Measurements from ENCODE around the gene MRPS23. TPM values are rescaled to one million over a fixed set of nuclear protein-coding genes. Genes with fewer than 3 reads are reported as not detected.

The MRPS23 gene
- total and polyA plus RNA-seq, 2 of the 4 experiments (the other 2 are of a cell fraction): 23.5 to 37.3 TPM

DNA sequence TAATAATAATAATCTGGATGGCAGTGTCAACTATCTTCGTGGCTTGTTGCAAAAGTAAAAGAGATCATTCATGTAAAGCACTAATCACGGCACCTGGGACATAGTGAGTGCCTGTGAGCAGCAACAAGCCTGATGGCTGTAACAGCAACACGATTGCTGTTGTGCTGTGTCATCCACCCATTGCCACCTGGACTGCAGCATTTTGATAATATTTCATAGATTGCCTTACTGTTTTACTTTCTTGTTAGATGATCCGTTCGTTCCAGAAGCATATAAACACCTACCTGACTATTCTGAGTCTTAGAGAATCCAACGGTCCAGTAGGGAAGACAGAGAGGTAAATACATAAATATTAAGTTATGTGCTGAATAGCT, 3.1 kb upstream of the MRPS23 start:
- no peaks in the 10 kb centered on the region for H3K27me3 ChIP-seq (ENCODE audit: control insufficient read depth, insufficient read depth, low read length)
- no peak overlapping the region for H2BK120ac ChIP-seq (ENCODE audit: low read depth, low read length)
- DNase-seq (no peak), ATAC-seq (ENCODE audit: low read depth) (no peak)
- H2AFZ ChIP-seq (replicated peaks; ENCODE audit: low read length, poor library complexity): no peak overlapping the region
- no peak overlapping the region for H3K4me2 ChIP-seq (ENCODE audit: low read depth, low read length)
- no peaks in the 10 kb centered on the region for H3K36me3 ChIP-seq (ENCODE audit: control insufficient read depth, insufficient read depth, low read length)
- 100% methylated on average over 1 of the region's 6 CpGs; no CpG with 5 or more reads in 1 of the 2 experiments for WGBS, 2 experiments (ENCODE audit: extremely low coverage in 2 of 2, insufficient read length in 1 of 2)
- CTCF ChIA-PET: no interaction called here
- H3K4ac ChIP-seq (ENCODE audit: low read depth, low read length): no peak overlapping the region
- intact Hi-C loops (cut with micrococcal nuclease): no loop called here
- no peak overlapping the region for H4K5ac ChIP-seq (ENCODE audit: low read depth, low read length)
- H3K23ac ChIP-seq (ENCODE audit: low read depth, low read length): no peak overlapping the region
- in situ Hi-C loops (cut with MboI; ENCODE audit: low sequenced_read_pairs): loop anchor here (25.0 kb wide), 1 partner anchor 484 kb away; the partner anchor contains the start of gene TSPOAP1
- no TSS peak for BruUV-seq (replicated peaks)
- TF ChIP-seq RFX5 (IDR thresholded peaks at IDR 0.05; ENCODE audit: low read depth, low read length) (no peak), FOS (IDR thresholded peaks at IDR 0.05; ENCODE audit: low read depth, low read length) (no peak), NFE2L2 (IDR thresholded peaks at IDR 0.05; ENCODE audit: low read depth, low read length) (no peak), SMC3 (IDR thresholded peaks at IDR 0.05; ENCODE audit: low read depth, low read length) (no peak), POLR2A (IDR thresholded peaks at IDR 0.05; ENCODE audit: low read depth, low read length) (no peak), MXI1 (IDR thresholded peaks at IDR 0.05; ENCODE audit: borderline replicate concordance, low read depth, low read length) (no peak)
- dilution Hi-C loops (cut with HindIII; ENCODE audit: low sequenced_read_pairs, unreplicated experiment): loop anchor here (25.0 kb wide), 1 partner anchor 134 kb away; the partner anchor contains the start of gene VEZF1
- no peak overlapping the region for H3K4me3 ChIP-seq (ENCODE audit: insufficient read depth, low read depth, low read length)
- no peak overlapping the region for H3K56ac ChIP-seq (ENCODE audit: extremely low read depth, insufficient read depth, low read length)
- peaks cover 12 to 25% of the 10 kb centered on the region in 2 experiments for H3K79me1 ChIP-seq (ENCODE audit: low read depth in 1 of 2, low read length in 2 of 2)
- no peak overlapping the region for H3K9ac ChIP-seq (ENCODE audit: low read depth, low read length)
- H4K20me1 ChIP-seq (ENCODE audit: insufficient read depth, low read length): no peaks in the 10 kb centered on the region
- no peak overlapping the region for H3K14ac ChIP-seq (replicated peaks; ENCODE audit: low read depth, low read length)
- H2BK20ac ChIP-seq (ENCODE audit: low read depth, low read length): no peak overlapping the region
- H2BK5ac ChIP-seq (ENCODE audit: low read depth, low read length, poor library complexity, severe bottlenecking): no peak overlapping the region
- no peak overlapping the region for H2AK9ac ChIP-seq (replicated peaks; ENCODE audit: low read depth, low read length, poor library complexity)
- peaks cover 10% of the 10 kb centered on the region for H3K4me1 ChIP-seq (ENCODE audit: control insufficient read depth, insufficient read depth, low read length)
- no peak overlapping the region for H3K27ac ChIP-seq (ENCODE audit: insufficient read depth, low read length)
- no peaks in the 10 kb centered on the region for H3K9me3 ChIP-seq (ENCODE audit: control insufficient read depth, insufficient read depth, low read length)
- peaks cover 7% of the 10 kb centered on the region; the same call in 1 of the 2 replicates for H3K9me1 ChIP-seq (ENCODE audit: insufficient read depth, low read length)
- H4K91ac ChIP-seq (ENCODE audit: insufficient read depth, low read depth, low read length): no peak overlapping the region
- POLR2A ChIA-PET (ENCODE audit: unreplicated experiment): interaction anchor here (0.6 kb wide), 1 partner anchor 154 kb away, joined by 5 read pairs; no protein-coding TSS in a partner anchor
- no peak overlapping the region for H2AK5ac ChIP-seq (ENCODE audit: low read depth, low read length)
- H2BK15ac ChIP-seq (ENCODE audit: low read depth, low read length): no peak overlapping the region
- H3K18ac ChIP-seq (ENCODE audit: low read depth, low read length): no peak overlapping the region
- no peak overlapping the region for H4K8ac ChIP-seq (ENCODE audit: low read depth in 2 of 2, low read length in 2 of 2)

Measured in IMR-90 (cell line).